GM18502 (cell line): ENCODE results near the gene OR8A1.
"Not testable (repeated sequence)": the region's sequence is repeated elsewhere in the genome, so short reads cannot be mapped to it uniquely, and the experiment has no call there.

ENCODE experiments used
- ATAC-seq: cut with Tn5 transposase; IDR thresholded peaks from one replicate; pipeline ENCODE4 v1.9.1; 2021; ENCODE audit warnings: mild to moderate bottlenecking; ENCODE audit not compliant: unreplicated experiment, poor library complexity

The OR8A1 gene

GRCh38 chr11:124591430-124591829 is 21.6 kb downstream of the OR8A1 start:
- ATAC-seq, result no peak

- ATAC-seq, result no peak
These were observed 22.8 kb downstream of the OR8A1 start for GRCh38 chr11:124592627-124593026.

- no peak for ATAC-seq
These were observed 25.5 kb downstream of the OR8A1 start for GRCh38 chr11:124595302-124595701.

- ATAC-seq, result no peak
These were observed 27.8 kb downstream of the OR8A1 start for GRCh38 chr11:124597626-124598025.

- ATAC-seq, result no peak
These were observed 31.0 kb downstream of the OR8A1 start for GRCh38 chr11:124600621-124601320.

DNA sequence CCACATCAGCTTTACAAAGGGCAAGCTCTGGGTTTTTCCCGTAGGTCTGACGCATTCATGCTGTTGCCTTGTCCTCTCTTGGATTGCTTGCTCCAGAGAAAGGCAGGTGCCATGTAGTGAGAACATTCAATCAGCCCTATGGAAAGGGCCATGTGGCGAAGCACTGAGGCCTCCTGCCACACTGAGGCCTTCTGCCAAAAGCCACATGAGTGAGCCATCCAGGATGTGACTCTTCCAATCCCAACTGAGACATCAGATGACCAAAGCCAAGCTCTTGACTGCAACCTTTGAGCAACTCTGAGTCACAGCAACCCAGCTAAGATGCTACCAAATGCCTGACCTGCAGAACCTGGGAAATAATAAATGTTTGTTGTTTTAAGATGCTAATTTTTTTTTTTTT is 32.4 kb downstream of the OR8A1 start:
- no peak for ATAC-seq

DNA sequence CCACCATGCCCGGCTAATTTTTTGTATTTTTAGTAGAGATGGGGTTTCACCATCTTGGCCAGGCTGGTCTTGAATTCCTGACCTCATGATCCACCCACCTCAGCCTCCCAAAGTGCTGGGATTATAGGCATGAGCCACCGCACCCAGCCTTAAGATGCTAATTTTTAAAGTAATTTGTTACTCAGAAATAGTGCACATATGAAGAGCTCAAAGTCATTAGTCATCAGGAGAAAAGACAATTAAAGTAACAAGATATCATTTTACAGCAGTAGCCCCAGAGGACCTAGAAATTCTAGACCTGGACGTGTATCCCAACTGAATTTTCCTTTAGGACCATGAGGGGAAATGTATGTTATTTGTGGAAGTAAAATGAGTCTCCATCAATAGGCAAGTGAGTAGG is 32.9 kb downstream of the OR8A1 start:
- ATAC-seq, result not testable (repeated sequence)

GRCh38 chr11:124605719-124606118 is 35.9 kb downstream of the OR8A1 start:
- no peak for ATAC-seq

GRCh38 chr11:124608147-124608546 is 38.4 kb downstream of the OR8A1 start:
- no peak for ATAC-seq

- ATAC-seq, result no peak
These were observed 40.5 kb downstream of the OR8A1 start for GRCh38 chr11:124610295-124610694.

GRCh38 chr11:124611064-124611463 is 41.3 kb downstream of the OR8A1 start, which contains the start of gene PANX3:
Gene PANX3, plus strand, starts transcription at chr11:124611428. Its CDS starts 129 bp downstream, at chr11:124611557.
- ATAC-seq, result no peak

- ATAC-seq, result no peak
These were observed 42.2 kb downstream of the OR8A1 start for GRCh38 chr11:124612045-124612444.

- ATAC-seq, result no peak
These were observed 42.9 kb downstream of the OR8A1 start for GRCh38 chr11:124612567-124613246.

DNA sequence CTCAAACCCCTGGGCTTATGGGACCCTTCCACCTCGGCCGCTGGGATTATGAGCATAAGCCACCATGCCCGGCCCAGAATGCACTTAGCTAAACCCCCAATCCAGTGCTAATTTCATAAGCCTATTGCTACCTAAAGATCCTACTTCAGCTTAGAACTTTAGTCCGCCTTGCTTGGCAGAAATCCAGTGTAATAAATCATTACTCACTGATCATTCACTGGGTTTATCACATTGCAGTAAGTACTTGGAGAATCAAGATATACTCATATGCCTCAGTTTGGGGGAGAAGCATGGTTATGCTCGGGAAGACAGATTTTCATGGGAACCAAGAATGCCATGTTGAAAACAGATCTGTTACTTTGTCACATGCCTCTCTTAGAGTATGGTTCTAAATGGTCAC is 49.1 kb downstream of the OR8A1 start:
- no peak for ATAC-seq
